Adipocyte (in vitro differentiated cells): ENCODE data around the gene PDHA1.

ENCODE experiments used
- DNase-seq: peaks from one replicate; pipeline ENCODE4 v3.0.0-alpha.2; 2015; ENCODE audit warnings: low read depth
- H3K27me3 ChIP-seq: replicated peaks from 2 replicates; pipeline ENCODE4 v1.7.0; 2013; ENCODE audit warnings: mild to moderate bottlenecking, low read length, moderate library complexity; ENCODE audit not compliant: control insufficient read depth, insufficient read depth
- H3K36me3 ChIP-seq: 2 replicates; pipeline ENCODE4 v1.7.0; 2013; ENCODE audit warnings: low read length, mild to moderate bottlenecking, moderate library complexity; ENCODE audit not compliant: control insufficient read depth, insufficient read depth, severe bottlenecking
- H3K4me1 ChIP-seq: 2 replicates; pipeline ENCODE4 v1.7.0; 2013; ENCODE audit warnings: mild to moderate bottlenecking, low read length, moderate library complexity; ENCODE audit not compliant: control insufficient read depth, insufficient read depth
- H3K4me3 ChIP-seq: 2 replicates; pipeline ENCODE4 v1.7.0; 2013; ENCODE audit warnings: mild to moderate bottlenecking, low read length, moderate library complexity
- H3K9ac ChIP-seq: 2 replicates; pipeline ENCODE4 v1.7.0; 2013; ENCODE audit warnings: mild to moderate bottlenecking, low read length, moderate library complexity
- H3K9me3 ChIP-seq: 2 replicates; pipeline ENCODE4 v1.7.0; 2013; ENCODE audit warnings: mild to moderate bottlenecking, low read length, moderate library complexity; ENCODE audit not compliant: control insufficient read depth

Gene PDHA1

GRCh38 chrX:19343535-19344408 is at the start of gene PDHA1:
PDHA1 (plus strand) TSS chrX:19343927; CDS start chrX:19344038, 111 bp downstream.
- H3K4me3 ChIP-seq, result peak within 1 kb of the TSS; percentile 86
- no peaks in the 10 kb centered on the region for H3K36me3 ChIP-seq
- peak within 1 kb of the TSS; percentile 91 for H3K9ac ChIP-seq
- peak; percentile 95 for DNase-seq
- H3K4me1 ChIP-seq, result peaks cover 24% of the 10 kb centered on the region
- H3K27me3 ChIP-seq, result no peaks in the 10 kb centered on the region
- H3K9me3 ChIP-seq, result no peaks in the 10 kb centered on the region

- Histone ChIP-seq H3K4me3 (no peak overlapping the region), H3K9me3 (no peaks in the 10 kb centered on the region), H3K9ac (no peak overlapping the region), H3K27me3 (peaks cover 4% of the 10 kb centered on the region), H3K4me1 (peaks cover 3% of the 10 kb centered on the region), H3K36me3 (no peaks in the 10 kb centered on the region)
- peak; percentile 69 for DNase-seq
These were observed 40.4 kb upstream of the PDHA1 start for GRCh38 chrX:19303256-19303880.

GRCh38 chrX:19326567-19326966 is 17.2 kb upstream of the PDHA1 start:
- Histone ChIP-seq H3K27me3 (peaks cover 20% of the 10 kb centered on the region), H3K9me3 (peaks cover 3% of the 10 kb centered on the region), H3K36me3 (no peaks in the 10 kb centered on the region), H3K4me1 (no peaks in the 10 kb centered on the region), H3K4me3 (no peak overlapping the region), H3K9ac (no peak overlapping the region)
- no peak for DNase-seq

- Histone ChIP-seq H3K27me3 (peaks cover 17% of the 10 kb centered on the region), H3K9ac (no peak overlapping the region), H3K9me3 (peaks cover 8% of the 10 kb centered on the region), H3K4me1 (no peaks in the 10 kb centered on the region), H3K36me3 (no peaks in the 10 kb centered on the region), H3K4me3 (no peak overlapping the region)
- DNase-seq, result no peak
These were observed 11.9 kb upstream of the PDHA1 start for GRCh38 chrX:19331831-19332230.

DNA sequence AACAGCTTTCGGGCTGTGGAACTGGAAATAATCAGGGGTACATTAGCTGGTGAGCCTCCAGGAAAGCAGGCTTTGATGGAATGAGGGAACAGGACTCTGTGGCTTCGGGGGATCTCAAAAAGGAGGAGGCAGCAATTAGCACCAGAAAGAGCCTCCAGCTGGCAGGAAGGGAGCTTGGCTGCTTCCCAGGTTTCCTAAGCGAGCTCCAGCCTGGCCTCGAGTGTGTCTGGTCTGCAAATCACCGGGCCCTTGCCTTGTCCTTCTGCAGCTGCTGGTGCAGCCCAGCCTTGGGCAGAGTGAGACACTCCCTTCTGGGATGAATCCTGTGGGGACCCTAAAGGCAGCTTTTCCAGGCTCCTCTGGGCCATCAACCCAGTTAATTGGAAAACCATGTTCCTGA is 10.7 kb upstream of the PDHA1 start:
- Histone ChIP-seq H3K4me1 (no peaks in the 10 kb centered on the region), H3K4me3 (no peak overlapping the region), H3K9me3 (peaks cover 8% of the 10 kb centered on the region), H3K36me3 (no peaks in the 10 kb centered on the region), H3K9ac (no peak overlapping the region), H3K27me3 (peaks cover 26% of the 10 kb centered on the region)
- peak; percentile 38 for DNase-seq

- DNase-seq, result no peak
- Histone ChIP-seq H3K9ac (no peak overlapping the region), H3K4me3 (no peak overlapping the region), H3K27me3 (peaks cover 16% of the 10 kb centered on the region), H3K4me1 (no peaks in the 10 kb centered on the region), H3K9me3 (peaks cover 8% of the 10 kb centered on the region), H3K36me3 (no peaks in the 10 kb centered on the region)
These were observed 8.6 kb upstream of the PDHA1 start for GRCh38 chrX:19334945-19335626.

GRCh38 chrX:19342331-19342906 is 1.3 kb upstream of the PDHA1 start:
- Histone ChIP-seq H3K36me3 (no peaks in the 10 kb centered on the region), H3K4me3 (peak overlapping the region; percentile 86), H3K27me3 (peaks cover 7% of the 10 kb centered on the region), H3K9me3 (no peaks in the 10 kb centered on the region), H3K9ac (no peak overlapping the region), H3K4me1 (peaks cover 12% of the 10 kb centered on the region)
- DNase-seq, result peak; percentile 40

DNA sequence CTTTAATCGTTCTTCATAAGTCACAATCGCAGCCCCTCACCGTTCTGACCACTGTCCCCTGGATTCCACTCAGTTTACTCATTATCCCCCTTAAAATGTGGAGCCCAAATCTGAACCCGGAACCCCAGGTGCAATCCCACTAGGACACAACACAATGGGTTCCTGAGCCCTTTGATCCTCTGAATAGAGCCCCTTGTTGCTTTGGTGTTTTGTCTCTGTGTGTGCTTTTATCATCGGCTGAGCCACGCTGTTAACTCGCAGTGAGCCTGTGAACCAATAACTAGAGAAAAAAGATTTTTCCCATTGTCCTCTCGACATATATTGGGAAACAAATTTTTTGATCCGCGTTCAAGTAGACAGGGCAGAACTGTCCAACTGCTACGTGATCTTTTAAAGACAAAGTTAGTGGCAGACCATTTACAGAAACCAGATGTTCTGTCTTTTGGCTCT is 617 bp upstream of the PDHA1 start:
- DNase-seq, result no peak
- Histone ChIP-seq H3K9me3 (no peaks in the 10 kb centered on the region), H3K9ac (peak overlapping the region; percentile 82), H3K36me3 (no peaks in the 10 kb centered on the region), H3K27me3 (peaks cover under 1% of the 10 kb centered on the region), H3K4me3 (peak overlapping the region; percentile 86), H3K4me1 (peaks cover 19% of the 10 kb centered on the region)

- no peak for DNase-seq
- Histone ChIP-seq H3K4me3 (peak overlapping the region; percentile 86), H3K36me3 (peaks cover 2% of the 10 kb centered on the region), H3K27me3 (no peaks in the 10 kb centered on the region), H3K9ac (peak overlapping the region; percentile 91), H3K9me3 (no peaks in the 10 kb centered on the region), H3K4me1 (peaks cover 26% of the 10 kb centered on the region)
These were observed 934 bp downstream of the PDHA1 start for GRCh38 chrX:19344661-19345060.

GRCh38 chrX:19347916-19348315 is 4.2 kb downstream of the PDHA1 start:
- peaks cover 27% of the 10 kb centered on the region for H3K36me3 ChIP-seq
- H3K27me3 ChIP-seq, result no peaks in the 10 kb centered on the region
- no peak for DNase-seq
- no peak overlapping the region for H3K9ac ChIP-seq
- peak overlapping the region; percentile 59 for H3K4me3 ChIP-seq
- H3K9me3 ChIP-seq, result no peaks in the 10 kb centered on the region
- H3K4me1 ChIP-seq, result peaks cover 23% of the 10 kb centered on the region

DNA sequence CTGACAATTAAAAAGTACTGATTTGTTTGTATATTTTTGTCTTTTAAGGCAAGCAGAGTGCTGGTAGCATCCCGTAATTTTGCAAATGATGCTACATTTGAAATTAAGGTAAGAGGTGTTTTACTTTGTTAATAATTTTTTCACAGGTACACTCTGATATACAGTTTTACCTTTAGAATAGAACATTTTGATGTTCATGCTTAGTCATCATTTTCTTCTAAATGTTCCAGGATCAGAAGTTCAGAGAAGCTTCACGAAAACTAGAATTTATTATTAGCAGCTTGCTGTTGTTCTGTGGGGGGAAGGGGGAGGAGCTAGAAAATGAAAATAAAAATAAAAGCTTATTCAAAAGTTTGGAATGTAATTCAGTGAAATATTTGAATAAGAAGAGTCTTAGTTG is 5.5 kb downstream of the PDHA1 start:
- no peaks in the 10 kb centered on the region for H3K27me3 ChIP-seq
- H3K4me3 ChIP-seq, result no peak overlapping the region
- H3K4me1 ChIP-seq, result peaks cover 22% of the 10 kb centered on the region
- DNase-seq, result no peak
- peaks cover 36% of the 10 kb centered on the region for H3K36me3 ChIP-seq
- H3K9me3 ChIP-seq, result no peaks in the 10 kb centered on the region
- no peak overlapping the region for H3K9ac ChIP-seq
